ENCODE measurements around the gene SMARCA4.

- TF ChIP-seq TCF7L2 (IDR thresholded peaks at IDR 0.05; ENCODE audit: low read depth, low read length) = no peak
- no peak for TF ChIP-seq CTCF (IDR thresholded peaks at IDR 0.05)
- no peak for TF ChIP-seq POLR2AphosphoS5 (IDR thresholded peaks at IDR 0.05; ENCODE audit: low read depth, low read length)
Observed at GRCh38 chr19:11053817-11054195, 93.0 kb downstream of the SMARCA4 start.

Measured in Panc1 (cell line).